ENCODE measurements around the gene LTF. TPM values are rescaled to one million over a fixed set of nuclear protein-coding genes. Genes with fewer than 3 reads are reported as not detected.

Gene LTF
- polyA plus RNA-seq, 1 donor from 2014 or later = not detected

Other genes with a start within 250 kb of the LTF start
- gene CCR3, start 222.4 kb downstream of the LTF start, polyA plus RNA-seq = not detected in 2 replicates
- gene CCR2, start 110.8 kb downstream of the LTF start, polyA plus RNA-seq = not detected in 2 replicates
- gene CCR5, start 94.0 kb downstream of the LTF start, polyA plus RNA-seq = not detected in 2 replicates
- gene CCRL2, start 57.6 kb downstream of the LTF start, polyA plus RNA-seq = not detected in 2 replicates
- gene RTP3, start 33.1 kb upstream of the LTF start, polyA plus RNA-seq = not detected in 2 replicates
- gene LRRC2, start 101.4 kb upstream of the LTF start, polyA plus RNA-seq = not detected in 2 replicates
- not detected in 2 replicates for gene FAM240A, start 147.6 kb upstream of the LTF start, polyA plus RNA-seq
- 0.11 and 0.52 TPM in 2 replicates for gene ALS2CL, start 228.8 kb upstream of the LTF start, polyA plus RNA-seq
- gene TMIE, start 236.5 kb upstream of the LTF start, polyA plus RNA-seq = not detected in 2 replicates